Thyroid gland (tissue), 4 donors: ENCODE measurements around the gene MAP3K13.

Source experiments
- CTCF ChIP-seq, 6 experiments: fragments of 200-600 bp in 3 of 6; fragments of 450-650 bp in 3 of 6; sonication (generic) in 3 of 6; IDR thresholded peaks; one replicate each; pipeline ENCODE4 v1.5.1; 2016 to 2019; ENCODE audit warnings: antibody characterized with exemption in 6 of 6, mild to moderate bottlenecking in 2 of 6, inconsistent platforms in 1 of 6, moderate library complexity in 1 of 6
- POLR2A ChIP-seq, 2 donors: fragments of 450-650 bp; IDR thresholded peaks; one replicate each; pipeline ENCODE4 v1.6.1; 2017; ENCODE audit warnings: antibody characterized with exemption in 2 of 2, mild to moderate bottlenecking in 2 of 2, moderate library complexity in 1 of 2

DNA sequence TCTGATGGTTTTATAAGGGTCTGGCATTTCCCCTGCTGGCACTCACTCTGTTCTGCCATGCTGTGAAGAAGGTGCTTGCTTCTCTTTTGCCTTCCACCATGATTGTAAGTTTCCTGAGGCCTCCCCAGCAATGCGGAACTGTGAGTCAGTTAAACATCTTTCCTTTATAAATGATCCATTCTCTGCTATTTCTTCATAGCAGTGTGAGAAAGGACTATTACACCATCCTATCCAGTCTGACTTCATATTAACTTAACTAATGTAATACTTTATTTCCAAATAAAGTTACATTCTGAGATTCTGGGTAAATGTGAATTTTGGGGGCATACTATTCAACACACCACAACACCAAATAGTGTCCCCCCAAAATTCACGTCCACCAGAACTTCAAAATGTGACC is 22.2 kb upstream of the MAP3K13 start:
- TF ChIP-seq CTCF (IDR thresholded peaks at IDR 0.05), result no peak
- no peak for TF ChIP-seq POLR2A (IDR thresholded peaks at IDR 0.05)
